ENCODE results near the gene SNX21. TPM values are rescaled to one million over a fixed set of nuclear protein-coding genes. Genes with fewer than 3 reads are reported as not detected.

The SNX21 gene
- total RNA-seq, 2 donors from 2014 or later, result 18.0 to 18.8 TPM

GRCh38 chr20:45801851-45802250 lies 31.7 kb upstream of the SNX21 start:
- Histone ChIP-seq H3K27ac (ENCODE audit: low read depth, low read length) (no peak overlapping the region), H3K9ac (ENCODE audit: extremely low read depth, low read length, poor library complexity, severe bottlenecking) (no peak overlapping the region), H3K27me3 (ENCODE audit: control insufficient read depth, insufficient read depth, low read length, poor library complexity, severe bottlenecking) (no peaks in the 10 kb centered on the region), H3K4me3 (ENCODE audit: low read length) (no peak overlapping the region), H3K9me3 (ENCODE audit: control insufficient read depth, low read length) (no peaks in the 10 kb centered on the region), H3K36me3 (ENCODE audit: control insufficient read depth, insufficient read depth, low read length) (peaks cover 59% of the 10 kb centered on the region), H3K4me1 (ENCODE audit: control insufficient read depth, insufficient read depth, low read length) (no peaks in the 10 kb centered on the region)
- H3K4me1 Mint-ChIP-seq, result no peaks in the 10 kb centered on the region
- no peak overlapping the region for H3K27ac Mint-ChIP-seq
- no peaks in the 10 kb centered on the region for H3K9me3 Mint-ChIP-seq
- H3K36me3 Mint-ChIP-seq (ENCODE audit: low read depth), result peaks cover 53% of the 10 kb centered on the region
- H3K27me3 Mint-ChIP-seq (ENCODE audit: insufficient read depth), result no peaks in the 10 kb centered on the region
- no peak overlapping the region for H3K4me3 Mint-ChIP-seq
- DNase-seq, result no peak
- WGBS, 2 experiments (ENCODE audit: insufficient coverage in 1 of 2, insufficient read length in 1 of 2), result 88 to 90% methylated on average over 7 of the region's 7 CpGs
- TF ChIP-seq CTCF (conservative IDR thresholded peaks at IDR 0.05), result no peak

GRCh38 chr20:45810191-45810970 lies 23.2 kb upstream of the SNX21 start:
- Mint-ChIP-seq H3K4me1 (peaks cover 9% of the 10 kb centered on the region), H3K4me3 (no peak overlapping the region), H3K36me3 (ENCODE audit: low read depth) (peaks cover 51% of the 10 kb centered on the region), H3K27ac (no peak overlapping the region), H3K9me3 (no peaks in the 10 kb centered on the region), H3K27me3 (ENCODE audit: insufficient read depth) (no peaks in the 10 kb centered on the region)
- Histone ChIP-seq H3K27ac (ENCODE audit: low read depth, low read length) (no peak overlapping the region), H3K4me3 (ENCODE audit: low read length) (no peak overlapping the region), H3K27me3 (ENCODE audit: control insufficient read depth, insufficient read depth, low read length, poor library complexity, severe bottlenecking) (no peaks in the 10 kb centered on the region), H3K36me3 (ENCODE audit: control insufficient read depth, insufficient read depth, low read length) (peaks cover 74% of the 10 kb centered on the region), H3K9me3 (ENCODE audit: control insufficient read depth, low read length) (no peaks in the 10 kb centered on the region), H3K9ac (ENCODE audit: extremely low read depth, low read length, poor library complexity, severe bottlenecking) (no peak overlapping the region), H3K4me1 (ENCODE audit: control insufficient read depth, insufficient read depth, low read length) (peaks cover 3% of the 10 kb centered on the region)
- no peak for TF ChIP-seq CTCF (conservative IDR thresholded peaks at IDR 0.05)
- no peak for DNase-seq
- 95 to 100% methylated on average over 5 to 7 of the region's 8 CpGs for WGBS, 2 experiments (ENCODE audit: insufficient coverage in 1 of 2, insufficient read length in 1 of 2)

- Histone ChIP-seq H3K36me3 (ENCODE audit: control insufficient read depth, insufficient read depth, low read length) (peaks cover 76% of the 10 kb centered on the region), H3K4me1 (ENCODE audit: control insufficient read depth, insufficient read depth, low read length) (peaks cover 8% of the 10 kb centered on the region), H3K9ac (ENCODE audit: extremely low read depth, low read length, poor library complexity, severe bottlenecking) (peak within 1 kb of the TSS; percentile 77), H3K4me3 (ENCODE audit: low read length) (peak within 1 kb of the TSS; percentile 87), H3K27me3 (ENCODE audit: control insufficient read depth, insufficient read depth, low read length, poor library complexity, severe bottlenecking) (no peaks in the 10 kb centered on the region), H3K9me3 (ENCODE audit: control insufficient read depth, low read length) (no peaks in the 10 kb centered on the region), H3K27ac (ENCODE audit: low read depth, low read length) (no peak within 1 kb of the TSS)
- DNase-seq, result peak; percentile 99
- Mint-ChIP-seq H3K36me3 (ENCODE audit: low read depth) (peaks cover 53% of the 10 kb centered on the region), H3K9me3 (no peaks in the 10 kb centered on the region), H3K27ac (peak within 1 kb of the TSS; percentile 91), H3K4me3 (peak within 1 kb of the TSS; percentile 91), H3K27me3 (ENCODE audit: insufficient read depth) (no peaks in the 10 kb centered on the region), H3K4me1 (peaks cover 15% of the 10 kb centered on the region)
- WGBS, 2 experiments (ENCODE audit: insufficient coverage in 1 of 2, insufficient read length in 1 of 2), result 3 to 6% methylated on average over 45 to 65 of the region's 65 CpGs
- no peak for TF ChIP-seq CTCF (conservative IDR thresholded peaks at IDR 0.05)
Measured at GRCh38 chr20:45812157-45813005, 21.2 kb upstream of the SNX21 start, which contains the start of gene UBE2C. Gene UBE2C, plus strand, starts transcription at chr20:45812644. Its CDS starts 52 bp downstream, at chr20:45812696.
